A549 (cell line): ENCODE data around the gene FAAP24. TPM values are rescaled to one million over a fixed set of nuclear protein-coding genes. Genes with fewer than 3 reads are reported as not detected.

Experiments used
- ATAC-seq, 2 experiments: fragments of 200-7000 bp in 1 of 2; fragments of >200 bp in 1 of 2; cut with Nextera tagmentation in 1 of 2; cut with Tn5 transposase in 1 of 2; 3 replicates each; pipeline versions ENCODE4 v1.8.0 to v1.9.1; 2018 to 2020; ENCODE audit warnings: mild to moderate bottlenecking in 1 of 2, moderate library complexity in 1 of 2
- CTCF ChIA-PET: fragments of 300-600 bp; sonication (Branson Sonifier 250); formaldehyde crosslinking; extraction: SDS; loops from one replicate; lab custom pipeline; 2021; ENCODE audit warnings: antibody characterized with exemption, inconsistent platforms; lab: Yijun Ruan, JAX
- POLR2A ChIA-PET: fragments of 350-600 bp; formaldehyde crosslinking; extraction: SDS; loops from one replicate; lab custom pipeline; 2021; ENCODE audit warnings: antibody characterized with exemption, inconsistent platforms; lab: Yijun Ruan, JAX
- DNase-seq, 2 experiments: peaks; one replicate each; pipeline versions ENCODE4 v3.0.0 to v3.0.0-alpha.2; 2011 to 2016; ENCODE audit warnings: low read depth in 1 of 2, low spot score in 1 of 2
- FAIRE-seq: peaks from 2 replicates; lab custom pipeline; 2011; peaks lifted over from hg19 to GRCh38; lab: Jason Lieb, UNC
- H3K27ac ChIP-seq, 2 experiments: fragments of >200 bp; sonication (Bioruptor Twin); formaldehyde crosslinking; 3 replicates each; pipeline ENCODE4 v1.5.1; 2016 to 2017
- H3K4me1 ChIP-seq: fragments of >200 bp; sonication (Bioruptor Twin); formaldehyde crosslinking; 3 replicates; pipeline ENCODE4 v1.6.1; 2016
- H3K4me2 ChIP-seq: fragments of >200 bp; sonication (Bioruptor Twin); formaldehyde crosslinking; 3 replicates; pipeline ENCODE4 v1.6.1; 2016
- H3K4me3 ChIP-seq: fragments of >200 bp; sonication (Bioruptor Twin); formaldehyde crosslinking; 3 replicates; pipeline ENCODE4 v1.5.1; 2016
- H3K9me3 ChIP-seq: fragments of >200 bp; sonication (Bioruptor Twin); formaldehyde crosslinking; 3 replicates; pipeline ENCODE4 v1.6.1; 2016
- BHLHE40 ChIP-seq: IDR thresholded peaks from 2 replicates; pipeline ENCODE4 v1.6.1; 2012; ENCODE audit warnings: low read depth, low read length, inconsistent platforms
- CBX8 ChIP-seq: fragments of 200-600 bp; sonication (generic); IDR thresholded peaks from 2 replicates; pipeline ENCODE4 v1.6.1; 2016
- CEBPB ChIP-seq, 2 experiments: fragments of >200 bp in 1 of 2; sonication (Bioruptor Twin) in 1 of 2; formaldehyde crosslinking in 1 of 2; IDR thresholded peaks; 2 replicates each; pipeline ENCODE4 v1.6.1; 2012 to 2016
- CHD2 ChIP-seq: fragments of 150-350 bp; IDR thresholded peaks from 2 replicates; pipeline ENCODE4 v1.6.1; 2014; ENCODE audit warnings: low read length; ENCODE audit not compliant: partially characterized antibody
- CHD4 ChIP-seq: fragments of 200-600 bp; sonication (generic); IDR thresholded peaks from 2 replicates; pipeline ENCODE4 v1.6.1; 2016; ENCODE audit warnings: antibody characterized with exemption, mild to moderate bottlenecking, borderline replicate concordance
- EP300 ChIP-seq, 2 experiments: fragments of >200 bp; sonication (Bioruptor Twin); formaldehyde crosslinking; IDR thresholded peaks; 2 replicates in 1 of 2; 3 replicates in 1 of 2; pipeline ENCODE4 v1.6.1; 2016 to 2017
- ESRRA ChIP-seq: fragments of 150-350 bp; IDR thresholded peaks from 2 replicates; pipeline ENCODE4 v1.6.1; 2014; ENCODE audit warnings: mild to moderate bottlenecking, low read length, borderline replicate concordance
- FOSB ChIP-seq: fragments of 250-450 bp; sonication (Bioruptor Pico); IDR thresholded peaks from 2 replicates; pipeline ENCODE4 v1.5.0; 2020; ENCODE audit warnings: mild to moderate bottlenecking, moderate library complexity
- FOSL2 ChIP-seq, 2 experiments: fragments of 450-650 bp in 1 of 2; fragments of >200 bp in 1 of 2; sonication (Bioruptor Twin) in 1 of 2; formaldehyde crosslinking; IDR thresholded peaks; 2 replicates each; pipeline versions ENCODE4 v1.5.0 to v1.6.1; 2016 to 2020; ENCODE audit warnings: mild to moderate bottlenecking in 1 of 2, moderate library complexity in 1 of 2
- FOXS1 ChIP-seq: fragments of 250-450 bp; sonication (Bioruptor Pico); IDR thresholded peaks from 2 replicates; pipeline ENCODE4 v1.5.0; 2020; ENCODE audit warnings: mild to moderate bottlenecking, moderate library complexity
- GATA3 ChIP-seq: IDR thresholded peaks from 2 replicates; pipeline ENCODE4 v1.6.1; 2012; ENCODE audit warnings: borderline replicate concordance
- HOXB13 ChIP-seq: fragments of 250-450 bp; sonication (Bioruptor Pico); IDR thresholded peaks from 2 replicates; pipeline ENCODE4 v1.5.0; 2020; ENCODE audit warnings: low read depth, mild to moderate bottlenecking, moderate library complexity
- KDM5A ChIP-seq: fragments of 200-600 bp; sonication (generic); IDR thresholded peaks from 2 replicates; pipeline ENCODE4 v1.6.1; 2016; ENCODE audit warnings: antibody characterized with exemption, mild to moderate bottlenecking
- MYC ChIP-seq: IDR thresholded peaks from 2 replicates; pipeline ENCODE4 v1.6.1; 2012; ENCODE audit warnings: mild to moderate bottlenecking, inconsistent platforms, low read length, improper control_type of control experiment, borderline replicate concordance
- NPAS2 ChIP-seq: fragments of 250-450 bp; sonication (Bioruptor Pico); IDR thresholded peaks from 2 replicates; pipeline ENCODE4 v1.8.0; 2022; ENCODE audit warnings: mild to moderate bottlenecking, moderate library complexity, borderline replicate concordance
- PHF8 ChIP-seq: fragments of 200-600 bp; sonication (generic); IDR thresholded peaks from 2 replicates; pipeline ENCODE4 v1.6.1; 2016; ENCODE audit warnings: low read depth, mild to moderate bottlenecking, antibody characterized with exemption, moderate library complexity, borderline replicate concordance
- POLR2AphosphoS2 ChIP-seq: conservative IDR thresholded peaks from 2 replicates; pipeline ENCODE4 v1.6.1; 2012; ENCODE audit warnings: low read length, improper control_type of control experiment, inconsistent platforms
- RARB ChIP-seq: fragments of 250-450 bp; sonication (Bioruptor Pico); IDR thresholded peaks from 2 replicates; pipeline ENCODE4 v1.8.0; 2021; ENCODE audit warnings: mild to moderate bottlenecking, moderate library complexity
- RCOR1 ChIP-seq: fragments of 150-350 bp; IDR thresholded peaks from 2 replicates; pipeline ENCODE4 v1.6.1; 2014; ENCODE audit warnings: antibody characterized with exemption, low read length, low read depth
- RFX5 ChIP-seq: fragments of 450-650 bp; IDR thresholded peaks from 2 replicates; pipeline ENCODE4 v1.7.1; 2014; ENCODE audit warnings: antibody characterized with exemption, mild to moderate bottlenecking, moderate library complexity
- RNF2 ChIP-seq: fragments of 200-600 bp; sonication (generic); IDR thresholded peaks from 2 replicates; pipeline ENCODE4 v1.6.1; 2016; ENCODE audit warnings: low read depth, mild to moderate bottlenecking, antibody characterized with exemption, moderate library complexity, borderline replicate concordance
- SMC3 ChIP-seq: fragments of >200 bp; sonication (Bioruptor Twin); formaldehyde crosslinking; IDR thresholded peaks from 3 replicates; pipeline ENCODE4 v1.6.1; 2018; ENCODE audit warnings: inconsistent platforms
- TP53 ChIP-seq: fragments of 250-450 bp; sonication (Bioruptor Pico); IDR thresholded peaks from 2 replicates; pipeline ENCODE4 v1.5.0; 2021; ENCODE audit warnings: mild to moderate bottlenecking, moderate library complexity
- ZSCAN20 ChIP-seq: fragments of 250-450 bp; sonication (Bioruptor Pico); IDR thresholded peaks from 2 replicates; pipeline ENCODE4 v1.8.0; 2022; ENCODE audit warnings: mild to moderate bottlenecking, moderate library complexity
- WGBS: methylation state at CpG from one replicate; pipeline ENCODE4 v1.1.6; 2017; ENCODE audit errors: missing lambda C conversion rate; 5-methylcytosine and 5-hydroxymethylcytosine counted together
- polyA plus RNA-seq, 4 experiments: library from polyadenylated mRNA; depleted of rRNA in 3 of 4; stranded (reverse); fragments of >200 nt; fragmentation: RNase III in 1 of 4; extraction: RNeasy Plus Mini Kit Qiagen cat#74134 plus additional on column Dnase treatment in 1 of 4; gene quantifications; 2 replicates in 3 of 4; 3 replicates in 1 of 4; pipeline ENCODE4 v1.2.3, GENCODE V29; 2011 to 2017
- TF ChIP-seq, protein P1 (sequence below): fragments of 150-350 bp; IDR thresholded peaks from 2 replicates; pipeline ENCODE4 v1.6.1; 2014; ENCODE audit warnings: low read depth, mild to moderate bottlenecking, low read length
- TF ChIP-seq, protein P2 (sequence below): IDR thresholded peaks from 2 replicates; pipeline ENCODE4 v1.6.1; 2012
- TF ChIP-seq, protein P3 (sequence below): fragments of 450-650 bp; IDR thresholded peaks from 2 replicates; pipeline ENCODE4 v1.6.1; 2014; ENCODE audit warnings: antibody characterized with exemption
- TF ChIP-seq, protein P4 (sequence below): IDR thresholded peaks from 2 replicates; pipeline ENCODE4 v1.6.1; 2012; ENCODE audit warnings: low read depth, borderline replicate concordance
- TF ChIP-seq, protein P5 (sequence below): fragments of 250-450 bp; sonication (Bioruptor Pico); IDR thresholded peaks from 2 replicates; pipeline ENCODE4 v1.5.0; 2021; ENCODE audit warnings: mild to moderate bottlenecking, moderate library complexity, borderline replicate concordance
- TF ChIP-seq, protein P6 (sequence below): fragments of >200 bp; sonication (Bioruptor Twin); formaldehyde crosslinking; IDR thresholded peaks from 3 replicates; pipeline ENCODE4 v1.5.1; 2016

FAAP24 gene
- polyA plus RNA-seq, 2 of the 4 experiments (the other 2 are of a cell fraction) = 14.2 to 14.4 TPM

DNA sequence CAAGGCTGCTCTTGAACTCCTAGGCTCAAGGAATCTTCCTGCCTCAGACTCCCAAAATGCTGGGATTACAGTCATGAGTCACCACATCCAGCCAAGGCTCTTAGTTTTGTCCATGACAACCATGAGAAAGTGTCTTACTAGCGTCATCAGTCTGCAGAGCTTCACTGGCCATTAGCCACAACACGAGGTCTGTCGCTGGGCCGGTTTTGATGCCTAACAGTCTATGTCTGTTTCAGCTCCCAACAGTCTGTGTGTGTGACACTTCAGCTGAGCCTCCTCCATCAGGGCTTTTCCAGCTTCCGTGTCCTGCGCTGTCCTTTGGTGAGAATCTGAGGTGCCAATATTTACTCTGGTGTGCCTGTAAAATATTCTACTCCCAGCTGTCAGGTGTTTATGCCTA is 47.8 kb upstream of the FAAP24 start:
- WGBS = 74% methylated on average over 6 of the region's 6 CpGs
- H3K4me3 ChIP-seq = no peak overlapping the region
- ATAC-seq (no peak), DNase-seq (peak in 1 of 2 experiments; percentile 58), FAIRE-seq (peak; percentile 65)
- H3K4me2 ChIP-seq = no peak overlapping the region
- peaks cover 16% of the 10 kb centered on the region for H3K4me1 ChIP-seq
- H3K9me3 ChIP-seq = peaks cover 14% of the 10 kb centered on the region
- H3K27ac ChIP-seq = 0 out of 6 replicates have a peak overlapping the region, but pooled peaks of 1 of the 2 experiments have one; percentile 1
- POLR2A ChIA-PET = no interaction called here
- TF ChIP-seq HOXB13 (CRISPR knock-in tag) (no peak), FOSL2 (IDR thresholded peaks at IDR 0.05) (no peak), FOSL2 (CRISPR knock-in tag; IDR thresholded peaks at IDR 0.05) (peak; percentile 61)
- CTCF ChIA-PET = interaction anchor here (0.6 to 1.9 kb wide), 8 partner anchors 8 to 324 kb away, joined by 3 to 6 read pairs (median 4); no protein-coding TSS in a partner anchor

DNA sequence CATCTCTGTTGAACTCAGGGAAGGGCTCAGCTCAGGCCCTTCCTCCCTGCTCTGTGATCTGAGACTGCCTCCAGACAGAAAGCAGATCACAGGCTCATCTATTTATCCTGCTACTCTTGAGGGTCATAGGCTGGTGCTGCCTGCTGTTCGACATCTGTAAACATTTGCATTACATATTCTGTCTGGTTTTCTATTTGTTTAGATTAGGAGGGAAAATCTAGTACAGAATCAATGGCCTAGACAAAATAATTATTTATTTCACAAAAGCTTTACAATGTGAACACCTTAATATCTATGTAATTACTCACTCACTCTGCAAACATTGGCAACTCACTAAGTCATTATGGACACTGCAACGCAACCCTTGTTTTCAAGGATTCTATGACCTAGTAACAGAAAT is 43.2 kb upstream of the FAAP24 start:
- Histone ChIP-seq H3K27ac (peak overlapping the region; percentile 68 to 79), H3K9me3 (peaks cover 14% of the 10 kb centered on the region), H3K4me1 (peaks cover 26% of the 10 kb centered on the region), H3K4me2 (peak overlapping the region; percentile 50), H3K4me3 (no peak overlapping the region)
- peak; percentile 89 to 96 for ATAC-seq
- ChIA-PET POLR2A (interaction anchor here (0.9 kb wide), 1 partner anchor 254 kb away, joined by 3 read pairs; the partner anchor contains the start of gene ANKRD27), CTCF (interaction anchor here (0.8 to 1.5 kb wide), 4 partner anchors 9 to 20 kb away, joined by 3 to 5 read pairs (median 4); no protein-coding TSS in a partner anchor)
- 4% methylated on average over 2 of the region's 2 CpGs for WGBS
- FAIRE-seq = peak; percentile 95
- DNase-seq = peak; percentile 61 to 92
- TF ChIP-seq, protein P1, sequence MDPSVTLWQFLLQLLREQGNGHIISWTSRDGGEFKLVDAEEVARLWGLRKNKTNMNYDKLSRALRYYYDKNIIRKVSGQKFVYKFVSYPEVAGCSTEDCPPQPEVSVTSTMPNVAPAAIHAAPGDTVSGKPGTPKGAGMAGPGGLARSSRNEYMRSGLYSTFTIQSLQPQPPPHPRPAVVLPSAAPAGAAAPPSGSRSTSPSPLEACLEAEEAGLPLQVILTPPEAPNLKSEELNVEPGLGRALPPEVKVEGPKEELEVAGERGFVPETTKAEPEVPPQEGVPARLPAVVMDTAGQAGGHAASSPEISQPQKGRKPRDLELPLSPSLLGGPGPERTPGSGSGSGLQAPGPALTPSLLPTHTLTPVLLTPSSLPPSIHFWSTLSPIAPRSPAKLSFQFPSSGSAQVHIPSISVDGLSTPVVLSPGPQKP = no peak
- TF ChIP-seq CHD2 = no peak
- no peak for TF ChIP-seq CHD4
- TF ChIP-seq RNF2 = no peak
- no peak for TF ChIP-seq RCOR1
- TF ChIP-seq RFX5 = no peak
- no peak for TF ChIP-seq TP53
- TF ChIP-seq, protein P2, sequence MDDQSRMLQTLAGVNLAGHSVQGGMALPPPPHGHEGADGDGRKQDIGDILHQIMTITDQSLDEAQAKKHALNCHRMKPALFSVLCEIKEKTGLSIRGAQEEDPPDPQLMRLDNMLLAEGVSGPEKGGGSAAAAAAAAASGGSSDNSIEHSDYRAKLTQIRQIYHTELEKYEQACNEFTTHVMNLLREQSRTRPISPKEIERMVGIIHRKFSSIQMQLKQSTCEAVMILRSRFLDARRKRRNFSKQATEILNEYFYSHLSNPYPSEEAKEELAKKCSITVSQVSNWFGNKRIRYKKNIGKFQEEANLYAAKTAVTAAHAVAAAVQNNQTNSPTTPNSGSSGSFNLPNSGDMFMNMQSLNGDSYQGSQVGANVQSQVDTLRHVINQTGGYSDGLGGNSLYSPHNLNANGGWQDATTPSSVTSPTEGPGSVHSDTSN = peak; percentile 42; the same call in 1 of the 2 replicates
- TF ChIP-seq MYC = no peak
- no peak for TF ChIP-seq FOSB (CRISPR knock-in tag)
- TF ChIP-seq, protein P3, sequence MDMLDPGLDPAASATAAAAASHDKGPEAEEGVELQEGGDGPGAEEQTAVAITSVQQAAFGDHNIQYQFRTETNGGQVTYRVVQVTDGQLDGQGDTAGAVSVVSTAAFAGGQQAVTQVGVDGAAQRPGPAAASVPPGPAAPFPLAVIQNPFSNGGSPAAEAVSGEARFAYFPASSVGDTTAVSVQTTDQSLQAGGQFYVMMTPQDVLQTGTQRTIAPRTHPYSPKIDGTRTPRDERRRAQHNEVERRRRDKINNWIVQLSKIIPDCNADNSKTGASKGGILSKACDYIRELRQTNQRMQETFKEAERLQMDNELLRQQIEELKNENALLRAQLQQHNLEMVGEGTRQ = no peak
- TF ChIP-seq, protein P4, sequence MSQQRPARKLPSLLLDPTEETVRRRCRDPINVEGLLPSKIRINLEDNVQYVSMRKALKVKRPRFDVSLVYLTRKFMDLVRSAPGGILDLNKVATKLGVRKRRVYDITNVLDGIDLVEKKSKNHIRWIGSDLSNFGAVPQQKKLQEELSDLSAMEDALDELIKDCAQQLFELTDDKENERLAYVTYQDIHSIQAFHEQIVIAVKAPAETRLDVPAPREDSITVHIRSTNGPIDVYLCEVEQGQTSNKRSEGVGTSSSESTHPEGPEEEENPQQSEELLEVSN = no peak
- TF ChIP-seq FOXS1 (CRISPR knock-in tag) = no peak
- no peak for TF ChIP-seq ESRRA
- TF ChIP-seq EP300 (IDR thresholded peaks at IDR 0.05) = peak; percentile 38 to 67; a peak in 3 of 5 replicates
- TF ChIP-seq RARB (CRISPR knock-in tag) = no peak
- TF ChIP-seq SMC3 = no peak
- no peak for TF ChIP-seq NPAS2
- peak; percentile 44 to 90; a peak in 2 of 4 replicates for TF ChIP-seq CEBPB (IDR thresholded peaks at IDR 0.05)
- no peak for TF ChIP-seq KDM5A
- no peak for TF ChIP-seq PHF8
- TF ChIP-seq, protein P5, sequence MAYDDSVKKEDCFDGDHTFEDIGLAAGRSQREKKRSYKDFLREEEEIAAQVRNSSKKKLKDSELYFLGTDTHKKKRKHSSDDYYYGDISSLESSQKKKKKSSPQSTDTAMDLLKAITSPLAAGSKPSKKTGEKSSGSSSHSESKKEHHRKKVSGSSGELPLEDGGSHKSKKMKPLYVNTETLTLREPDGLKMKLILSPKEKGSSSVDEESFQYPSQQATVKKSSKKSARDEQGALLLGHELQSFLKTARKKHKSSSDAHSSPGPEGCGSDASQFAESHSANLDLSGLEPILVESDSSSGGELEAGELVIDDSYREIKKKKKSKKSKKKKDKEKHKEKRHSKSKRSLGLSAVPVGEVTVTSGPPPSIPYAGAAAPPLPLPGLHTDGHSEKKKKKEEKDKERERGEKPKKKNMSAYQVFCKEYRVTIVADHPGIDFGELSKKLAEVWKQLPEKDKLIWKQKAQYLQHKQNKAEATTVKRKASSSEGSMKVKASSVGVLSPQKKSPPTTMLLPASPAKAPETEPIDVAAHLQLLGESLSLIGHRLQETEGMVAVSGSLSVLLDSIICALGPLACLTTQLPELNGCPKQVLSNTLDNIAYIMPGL (CRISPR knock-in tag) = no peak
- no peak for TF ChIP-seq ZSCAN20 (CRISPR knock-in tag)
- TF ChIP-seq BHLHE40 = no peak
- TF ChIP-seq GATA3 = peak; percentile 93
- TF ChIP-seq, protein P6, sequence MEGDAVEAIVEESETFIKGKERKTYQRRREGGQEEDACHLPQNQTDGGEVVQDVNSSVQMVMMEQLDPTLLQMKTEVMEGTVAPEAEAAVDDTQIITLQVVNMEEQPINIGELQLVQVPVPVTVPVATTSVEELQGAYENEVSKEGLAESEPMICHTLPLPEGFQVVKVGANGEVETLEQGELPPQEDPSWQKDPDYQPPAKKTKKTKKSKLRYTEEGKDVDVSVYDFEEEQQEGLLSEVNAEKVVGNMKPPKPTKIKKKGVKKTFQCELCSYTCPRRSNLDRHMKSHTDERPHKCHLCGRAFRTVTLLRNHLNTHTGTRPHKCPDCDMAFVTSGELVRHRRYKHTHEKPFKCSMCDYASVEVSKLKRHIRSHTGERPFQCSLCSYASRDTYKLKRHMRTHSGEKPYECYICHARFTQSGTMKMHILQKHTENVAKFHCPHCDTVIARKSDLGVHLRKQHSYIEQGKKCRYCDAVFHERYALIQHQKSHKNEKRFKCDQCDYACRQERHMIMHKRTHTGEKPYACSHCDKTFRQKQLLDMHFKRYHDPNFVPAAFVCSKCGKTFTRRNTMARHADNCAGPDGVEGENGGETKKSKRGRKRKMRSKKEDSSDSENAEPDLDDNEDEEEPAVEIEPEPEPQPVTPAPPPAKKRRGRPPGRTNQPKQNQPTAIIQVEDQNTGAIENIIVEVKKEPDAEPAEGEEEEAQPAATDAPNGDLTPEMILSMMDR = no peak
- TF ChIP-seq CBX8 = no peak
- peak; percentile 43; the same call in 1 of the 2 replicates for TF ChIP-seq FOSL2 (IDR thresholded peaks at IDR 0.05)
- peak; percentile 98 for TF ChIP-seq FOSL2 (CRISPR knock-in tag; IDR thresholded peaks at IDR 0.05)
- no peak for TF ChIP-seq POLR2AphosphoS2
